NCI-H524 treated with DMSO at 0.1 percent for 48 hours (cell line): ENCODE data around the gene DEK.

Source experiments
- DNase-seq: peaks from one replicate; lab custom pipeline; 2025; lab: John Stamatoyannopoulos, UW

The DEK gene

DNA sequence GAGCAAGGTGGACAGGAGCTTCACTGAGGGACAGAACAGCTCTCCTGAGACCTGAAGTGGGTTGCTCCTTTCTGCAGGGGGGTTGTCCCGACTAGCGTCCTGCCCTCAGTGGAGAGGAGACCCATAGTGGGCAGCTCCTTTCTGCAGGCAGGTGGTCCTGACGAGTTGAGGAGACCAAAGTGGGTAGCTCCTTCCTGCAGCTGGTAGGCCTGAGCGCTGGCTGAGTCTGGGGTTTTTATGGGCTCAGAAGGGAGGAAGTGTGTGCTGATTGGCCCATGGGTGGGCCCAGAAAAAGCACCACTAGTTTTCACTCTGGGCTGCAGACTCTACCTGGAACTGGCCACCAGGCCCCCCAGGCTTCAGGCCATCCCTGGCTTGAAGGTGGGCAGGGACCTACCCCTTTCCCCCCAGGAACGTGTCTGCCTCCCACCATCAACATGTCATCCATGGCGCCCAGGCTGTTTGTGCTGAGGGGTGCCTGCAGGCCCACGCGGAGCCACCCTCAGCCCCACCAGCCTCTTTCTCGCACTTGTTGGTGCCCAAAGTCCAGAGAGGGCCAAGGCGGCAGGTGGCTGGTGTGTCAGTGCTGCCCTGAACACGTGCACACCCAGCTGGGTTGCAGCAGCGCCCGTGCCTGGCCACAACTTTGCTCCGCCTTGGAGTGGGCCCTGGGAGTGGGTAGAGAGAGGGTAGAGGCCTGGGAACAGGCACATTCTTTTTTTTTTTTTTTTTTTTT is 1.6 kb upstream of the DEK start:
- DNase-seq, result no peak

GRCh38 chr6:18264923-18265377 is 620 bp upstream of the DEK start:
- no peak for DNase-seq

DNA sequence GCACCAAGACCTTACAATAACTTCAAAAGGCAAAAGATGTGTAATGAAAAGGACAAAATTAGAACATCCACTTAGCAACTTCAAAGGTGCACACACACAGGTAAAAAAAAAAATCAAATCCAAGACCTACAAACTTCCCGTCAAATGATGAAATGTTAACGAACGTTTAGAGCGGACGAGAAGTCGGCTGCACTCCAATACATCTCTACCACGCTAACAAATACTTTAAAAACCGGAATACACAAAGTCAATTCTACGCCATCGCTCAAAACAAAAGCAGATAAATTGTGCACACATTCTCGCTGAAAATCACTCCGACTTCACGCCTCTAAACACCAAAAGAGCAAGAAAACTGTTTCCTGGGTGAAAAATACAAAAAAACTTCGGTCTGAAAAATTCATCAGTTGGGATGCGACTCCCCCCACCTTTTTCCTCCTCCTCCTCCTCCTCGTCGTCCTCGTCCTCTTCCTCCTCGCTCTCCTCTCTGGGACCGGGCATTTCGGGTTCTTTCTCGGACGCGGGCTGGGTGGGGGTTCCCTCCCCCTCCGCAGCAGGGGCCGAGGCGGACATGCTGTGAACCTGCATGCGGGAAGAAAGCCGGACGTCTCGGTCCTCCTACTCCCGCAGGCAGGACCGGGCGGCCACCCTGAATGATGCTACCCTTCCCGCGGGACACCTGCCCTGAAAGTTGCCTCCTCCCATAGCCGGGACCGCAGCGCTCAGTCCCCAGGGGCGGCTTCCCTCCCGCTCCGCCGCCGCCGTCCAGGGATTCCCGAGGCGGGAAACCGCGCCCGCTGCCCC is 712 bp downstream of the DEK start:
- no peak for DNase-seq

GRCh38 chr6:18262702-18263417 is 1.5 kb downstream of the DEK start:
- DNase-seq, result no peak

GRCh38 chr6:18261877-18262276 is 2.5 kb downstream of the DEK start:
- no peak for DNase-seq

DNA sequence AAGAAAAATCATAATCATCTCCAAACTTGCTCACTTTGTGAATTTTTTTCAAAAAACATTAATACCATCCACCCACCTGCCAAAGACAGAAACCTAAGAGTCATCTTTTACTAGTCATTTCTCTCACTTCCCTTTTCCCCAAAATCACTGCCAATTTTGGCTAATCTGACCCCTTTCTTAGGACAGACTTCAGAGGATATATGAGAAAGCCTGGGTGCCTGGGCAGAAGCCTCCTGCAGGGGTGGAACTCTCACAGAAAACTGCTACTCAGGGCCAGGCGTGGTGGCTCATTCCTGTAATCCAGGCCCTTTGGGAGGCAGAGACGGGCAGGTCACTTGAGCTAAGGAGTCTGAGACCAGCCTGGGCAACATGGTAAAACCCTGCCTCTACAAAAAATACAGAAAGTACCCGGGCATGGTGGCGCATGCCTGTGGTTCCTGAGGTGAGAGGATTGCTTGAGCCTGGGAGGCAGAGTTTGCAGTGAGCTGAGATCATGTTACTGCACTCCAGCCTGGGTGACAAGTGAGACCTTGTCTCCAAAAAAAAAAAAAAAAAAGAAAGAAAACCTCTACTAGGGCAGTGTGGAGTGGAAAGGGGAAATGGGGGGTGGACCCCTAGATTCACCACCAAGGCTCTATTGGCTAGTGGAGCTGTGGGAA is 3.8 kb downstream of the DEK start:
- DNase-seq, result no peak

GRCh38 chr6:18259675-18260447 is 4.5 kb downstream of the DEK start:
- DNase-seq, result no peak

- no peak for DNase-seq
These were observed 9.5 kb downstream of the DEK start for GRCh38 chr6:18254793-18255192.

- DNase-seq, result no peak
These were observed 10.7 kb downstream of the DEK start for GRCh38 chr6:18253635-18254034.

- no peak for DNase-seq
These were observed 15.1 kb downstream of the DEK start for GRCh38 chr6:18249271-18249670.

GRCh38 chr6:18248698-18249097 is 15.6 kb downstream of the DEK start:
- DNase-seq, result no peak

GRCh38 chr6:18247002-18247401 is 17.3 kb downstream of the DEK start:
- no peak for DNase-seq

- no peak for DNase-seq
These were observed 18.1 kb downstream of the DEK start for GRCh38 chr6:18246205-18246604.

- DNase-seq, result no peak
These were observed 18.7 kb downstream of the DEK start for GRCh38 chr6:18245642-18246041.

DNA sequence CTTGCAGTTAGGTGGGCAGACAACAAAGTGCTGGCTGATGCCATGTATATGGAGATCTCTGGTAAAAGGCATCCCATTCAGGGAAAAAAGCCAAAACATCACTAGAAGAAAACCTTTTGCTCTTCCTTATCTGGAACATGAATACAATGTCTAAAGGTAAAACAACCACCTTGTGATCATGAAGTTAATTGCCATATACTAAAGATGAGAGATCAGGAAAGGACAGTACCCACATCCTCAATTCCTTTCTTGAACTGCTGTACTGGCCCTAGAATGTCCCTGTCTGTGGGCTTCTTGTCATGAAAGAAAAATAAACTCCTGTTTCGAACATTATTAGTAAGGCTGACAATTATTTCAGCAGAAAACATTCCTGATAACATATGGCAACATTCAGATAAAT is 19.3 kb downstream of the DEK start:
- no peak for DNase-seq

GRCh38 chr6:18244251-18244650 is 20.1 kb downstream of the DEK start:
- no peak for DNase-seq

- DNase-seq, result no peak
These were observed 20.9 kb downstream of the DEK start for GRCh38 chr6:18243302-18243893.

DNA sequence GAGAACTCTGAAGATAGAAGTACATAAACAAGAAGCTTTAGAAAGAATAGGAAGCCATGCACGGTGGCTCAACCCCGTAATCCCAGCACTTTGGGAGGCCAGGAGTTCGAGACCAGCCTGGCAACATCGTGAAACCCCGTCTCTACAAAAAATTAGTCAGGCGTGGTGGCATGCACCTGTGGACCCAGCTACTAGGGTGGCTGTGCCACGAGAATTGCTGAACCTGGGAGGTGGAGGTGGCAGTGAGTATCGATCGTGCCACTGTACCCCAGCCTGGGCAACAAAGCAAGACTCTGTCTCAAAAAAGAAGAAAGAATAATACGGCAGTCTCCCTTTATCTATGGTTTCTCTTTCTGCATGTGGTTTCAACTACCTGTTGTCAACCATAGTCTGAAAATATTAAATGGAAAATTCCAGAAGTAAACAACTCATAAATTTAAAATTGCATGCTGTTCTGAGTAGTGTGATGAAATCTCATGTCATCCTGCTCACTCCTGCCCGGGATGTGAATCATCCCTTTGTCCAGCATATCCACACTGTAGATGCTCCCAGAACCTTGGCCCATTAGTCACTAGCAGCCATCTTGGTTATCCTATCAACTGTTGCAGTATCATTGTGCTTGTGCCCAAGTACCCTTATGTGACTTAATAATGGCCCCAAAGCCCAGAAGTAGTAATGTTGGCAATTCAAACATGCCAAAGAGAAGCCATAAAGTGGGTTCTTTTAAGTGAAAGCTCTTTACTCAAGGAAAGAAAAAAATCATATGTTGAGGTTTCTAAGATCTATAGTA is 22.1 kb downstream of the DEK start:
- DNase-seq, result no peak

DNA sequence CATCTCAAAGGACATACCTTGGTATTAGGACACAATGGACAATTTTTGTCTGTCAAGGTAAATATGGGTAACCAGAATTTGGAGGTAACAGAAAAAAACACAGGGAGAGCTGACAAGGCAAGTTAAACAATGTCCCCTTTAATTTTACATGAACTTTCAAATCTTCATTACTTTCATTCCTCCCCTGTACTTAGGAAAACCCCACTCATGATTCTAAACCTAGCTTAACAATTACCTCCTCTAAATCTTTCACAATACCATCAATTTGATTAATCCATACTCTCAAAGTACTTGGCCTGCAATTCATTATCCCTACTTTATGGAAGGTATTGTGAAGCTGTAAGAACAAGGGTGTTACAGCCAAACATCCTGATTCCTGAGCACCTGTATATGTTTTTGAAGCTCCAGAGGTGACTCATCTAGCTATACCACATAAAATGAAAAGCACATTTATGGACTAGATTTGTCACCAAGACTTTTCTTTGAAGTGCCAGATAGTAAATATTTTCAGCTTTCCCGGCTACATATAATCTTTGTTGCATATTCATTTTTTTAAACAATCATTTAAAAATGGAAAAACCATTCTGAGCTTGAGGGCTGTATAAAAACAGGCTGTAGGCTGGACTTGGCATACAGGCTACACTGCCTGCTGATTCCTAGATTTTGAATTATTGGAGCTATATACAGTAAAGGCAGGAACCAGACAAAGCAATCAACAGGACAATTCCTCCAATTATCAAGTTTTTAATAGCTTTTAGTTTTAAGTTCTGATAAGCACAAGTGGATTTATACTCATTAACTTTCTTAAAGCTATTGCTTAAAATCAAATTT is 22.9 kb downstream of the DEK start:
- no peak for DNase-seq
